ENCODE data around the gene RUNX1.
"Not testable (repeated sequence)": the region's sequence is repeated elsewhere in the genome, so short reads cannot be mapped to it uniquely, and the experiment has no call there.

Gene RUNX1

GRCh38 chr21:35015435-35016024 is 33.6 kb downstream of the RUNX1 start:
- DNase-seq = peak in 1 of 2 donors; percentile 25

- DNase-seq = no peak
These were observed 34.6 kb downstream of the RUNX1 start for GRCh38 chr21:35014302-35015041.

GRCh38 chr21:35011681-35012080 is 37.4 kb downstream of the RUNX1 start:
- DNase-seq = no peak

GRCh38 chr21:35010447-35010846 is 38.7 kb downstream of the RUNX1 start:
- DNase-seq = no peak

GRCh38 chr21:35007348-35007747 is 41.8 kb downstream of the RUNX1 start:
- no peak for DNase-seq

GRCh38 chr21:35006771-35007170 is 42.3 kb downstream of the RUNX1 start:
- no peak for DNase-seq

GRCh38 chr21:35006248-35006647 is 42.9 kb downstream of the RUNX1 start:
- no peak for DNase-seq

- no peak for DNase-seq
These were observed 43.4 kb downstream of the RUNX1 start for GRCh38 chr21:35005560-35006224.

- DNase-seq = no peak
These were observed 44.0 kb downstream of the RUNX1 start for GRCh38 chr21:35005077-35005476.

- DNase-seq = no peak
These were observed 44.8 kb downstream of the RUNX1 start for GRCh38 chr21:35004314-35004713.

- DNase-seq = peak; percentile 8 to 37
These were observed 46.0 kb downstream of the RUNX1 start for GRCh38 chr21:35002879-35003722.

GRCh38 chr21:34999397-34999941 is 49.6 kb downstream of the RUNX1 start:
- DNase-seq = peak; percentile 52 to 55

GRCh38 chr21:34998176-34998575 is 50.9 kb downstream of the RUNX1 start:
- DNase-seq = no peak

- peak in 1 of 2 donors; percentile 38 for DNase-seq
These were observed 51.8 kb downstream of the RUNX1 start for GRCh38 chr21:34997294-34997693.

- DNase-seq = peak; percentile 90 to 95
These were observed 52.6 kb downstream of the RUNX1 start for GRCh38 chr21:34996304-34997101.

- DNase-seq = no peak
These were observed 53.2 kb downstream of the RUNX1 start for GRCh38 chr21:34995979-34996303.

- peak; percentile 76 to 82 for DNase-seq
These were observed 54.1 kb downstream of the RUNX1 start for GRCh38 chr21:34994766-34995631.

GRCh38 chr21:34993521-34993921 is 55.6 kb downstream of the RUNX1 start:
- DNase-seq = not testable (repeated sequence)

- peak in 1 of 2 donors; percentile 0 for DNase-seq
These were observed 56.2 kb downstream of the RUNX1 start for GRCh38 chr21:34992736-34993398.

GRCh38 chr21:34992180-34992579 is 56.9 kb downstream of the RUNX1 start:
- no peak for DNase-seq
